Gastroesophageal sphincter (tissue), 3 donors: ENCODE results near the gene DCTN5.

Source experiments
- CTCF ChIP-seq, 4 experiments: fragments of 200-600 bp in 2 of 4; fragments of 450-650 bp in 2 of 4; sonication (generic) in 1 of 4; IDR thresholded peaks; one replicate each; pipeline ENCODE4 v1.5.1; 2017 to 2019; ENCODE audit warnings: antibody characterized with exemption in 4 of 4, mild to moderate bottlenecking in 2 of 4, moderate library complexity in 2 of 4
- EP300 ChIP-seq: sonication (generic); formaldehyde crosslinking; IDR thresholded peaks from one replicate; pipeline ENCODE4 v1.6.1; 2017; ENCODE audit warnings: antibody characterized with exemption, mild to moderate bottlenecking
- POLR2A ChIP-seq, 2 donors: fragments of 450-650 bp; IDR thresholded peaks; one replicate each; pipeline ENCODE4 v1.6.1; 2017; ENCODE audit warnings: antibody characterized with exemption in 2 of 2, mild to moderate bottlenecking in 2 of 2, moderate library complexity in 1 of 2
- POLR2AphosphoS5 ChIP-seq: sonication (generic); formaldehyde crosslinking; IDR thresholded peaks from one replicate; pipeline ENCODE4 v1.6.1; 2017; ENCODE audit warnings: antibody characterized with exemption

GRCh38 chr16:23724785-23725131 is 83.5 kb downstream of the DCTN5 start:
- TF ChIP-seq CTCF (IDR thresholded peaks at IDR 0.05) (no peak), POLR2A (IDR thresholded peaks at IDR 0.05) (no peak), POLR2AphosphoS5 (no peak), EP300 (no peak)
